Nephron progenitor cell (in vitro differentiated cells): ENCODE results near the gene VCAN.
A peak's percentile ranks its signal among the peaks of the same experiment; 100 is the strongest.

Experiments
- DNase-seq: peaks from one replicate; pipeline ENCODE4 v3.0.0; 2021
- H3K27ac Mint-ChIP-seq: 2 replicates; pipeline ENCODE4 v1.8.0; 2021; ENCODE audit warnings: mild to moderate bottlenecking, moderate library complexity, mixed read lengths
- H3K27me3 Mint-ChIP-seq: 2 replicates; pipeline ENCODE4 v1.8.0; 2021; ENCODE audit warnings: mild to moderate bottlenecking, low read depth, mixed read lengths; ENCODE audit not compliant: poor library complexity
- H3K36me3 Mint-ChIP-seq: 2 replicates; pipeline ENCODE4 v1.8.0; 2021; ENCODE audit warnings: low read depth, mixed read lengths
- H3K4me1 Mint-ChIP-seq: 2 replicates; pipeline ENCODE4 v1.8.0; 2021; ENCODE audit warnings: mixed read lengths
- H3K4me3 Mint-ChIP-seq: 2 replicates; pipeline ENCODE4 v1.8.0; 2021; ENCODE audit warnings: mild to moderate bottlenecking, moderate library complexity, mixed read lengths
- H3K9me3 Mint-ChIP-seq: 2 replicates; pipeline ENCODE4 v1.8.0; 2021; ENCODE audit warnings: mild to moderate bottlenecking, moderate library complexity, mixed read lengths
- TF ChIP-seq, protein P1 (sequence below): fragments of 200-600 bp; sonication (generic); IDR thresholded peaks from 2 replicates; pipeline ENCODE4 v1.5.0; 2021; ENCODE audit warnings: antibody characterized with exemption

Gene VCAN

GRCh38 chr5:83589786-83590185 lies 118.2 kb downstream of the VCAN start:
- Mint-ChIP-seq H3K4me1 (no peaks in the 10 kb centered on the region), H3K36me3 (no peaks in the 10 kb centered on the region), H3K4me3 (no peak overlapping the region), H3K27ac (no peak overlapping the region), H3K9me3 (no peaks in the 10 kb centered on the region), H3K27me3 (peaks cover 5% of the 10 kb centered on the region)
- TF ChIP-seq, protein P1, sequence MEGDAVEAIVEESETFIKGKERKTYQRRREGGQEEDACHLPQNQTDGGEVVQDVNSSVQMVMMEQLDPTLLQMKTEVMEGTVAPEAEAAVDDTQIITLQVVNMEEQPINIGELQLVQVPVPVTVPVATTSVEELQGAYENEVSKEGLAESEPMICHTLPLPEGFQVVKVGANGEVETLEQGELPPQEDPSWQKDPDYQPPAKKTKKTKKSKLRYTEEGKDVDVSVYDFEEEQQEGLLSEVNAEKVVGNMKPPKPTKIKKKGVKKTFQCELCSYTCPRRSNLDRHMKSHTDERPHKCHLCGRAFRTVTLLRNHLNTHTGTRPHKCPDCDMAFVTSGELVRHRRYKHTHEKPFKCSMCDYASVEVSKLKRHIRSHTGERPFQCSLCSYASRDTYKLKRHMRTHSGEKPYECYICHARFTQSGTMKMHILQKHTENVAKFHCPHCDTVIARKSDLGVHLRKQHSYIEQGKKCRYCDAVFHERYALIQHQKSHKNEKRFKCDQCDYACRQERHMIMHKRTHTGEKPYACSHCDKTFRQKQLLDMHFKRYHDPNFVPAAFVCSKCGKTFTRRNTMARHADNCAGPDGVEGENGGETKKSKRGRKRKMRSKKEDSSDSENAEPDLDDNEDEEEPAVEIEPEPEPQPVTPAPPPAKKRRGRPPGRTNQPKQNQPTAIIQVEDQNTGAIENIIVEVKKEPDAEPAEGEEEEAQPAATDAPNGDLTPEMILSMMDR: no peak
- no peak for DNase-seq

- no peak overlapping the region for H3K4me3 Mint-ChIP-seq
- H3K9me3 Mint-ChIP-seq: no peaks in the 10 kb centered on the region
- no peaks in the 10 kb centered on the region for H3K4me1 Mint-ChIP-seq
- no peak for DNase-seq
- TF ChIP-seq, protein P1: no peak
- H3K27ac Mint-ChIP-seq: no peak overlapping the region
- H3K36me3 Mint-ChIP-seq: no peaks in the 10 kb centered on the region
- peaks cover 5% of the 10 kb centered on the region for H3K27me3 Mint-ChIP-seq
Observed at GRCh38 chr5:83590966-83591365, 119.4 kb downstream of the VCAN start.

- Mint-ChIP-seq H3K4me1 (no peaks in the 10 kb centered on the region), H3K27me3 (peaks cover 5% of the 10 kb centered on the region), H3K4me3 (no peak overlapping the region), H3K36me3 (no peaks in the 10 kb centered on the region), H3K27ac (no peak overlapping the region), H3K9me3 (no peaks in the 10 kb centered on the region)
- no peak for DNase-seq
- TF ChIP-seq, protein P1: no peak
Observed at GRCh38 chr5:83595217-83595616, 123.7 kb downstream of the VCAN start.

DNA sequence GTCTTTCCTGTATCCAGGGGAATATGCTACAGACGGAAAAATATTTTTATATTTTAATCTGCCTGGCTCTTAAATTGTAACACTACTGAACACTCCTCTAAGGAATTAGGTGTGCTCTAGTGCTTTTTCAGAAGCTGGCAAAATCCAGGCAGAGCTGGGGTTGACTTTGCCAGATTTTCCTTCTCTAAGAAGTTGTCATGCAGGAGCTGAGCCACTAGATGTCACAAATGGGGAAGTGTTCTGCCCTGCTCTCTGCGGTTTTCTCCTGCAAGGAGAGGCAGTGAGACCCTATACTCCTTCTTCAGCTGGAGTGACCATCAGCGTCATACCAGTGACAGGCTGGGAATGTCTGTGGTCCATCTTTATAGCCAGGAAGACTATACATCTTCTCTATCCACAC lies 136.6 kb downstream of the VCAN start:
- Mint-ChIP-seq H3K4me1 (peaks cover 5% of the 10 kb centered on the region), H3K9me3 (no peaks in the 10 kb centered on the region), H3K27me3 (no peaks in the 10 kb centered on the region), H3K36me3 (no peaks in the 10 kb centered on the region), H3K4me3 (no peak overlapping the region), H3K27ac (no peak overlapping the region)
- TF ChIP-seq, protein P1: peak; percentile 66
- DNase-seq: peak; percentile 58

GRCh38 chr5:83614841-83615240 lies 143.3 kb downstream of the VCAN start:
- DNase-seq: no peak
- H3K4me3 Mint-ChIP-seq: no peak overlapping the region
- H3K9me3 Mint-ChIP-seq: peaks cover 21% of the 10 kb centered on the region
- TF ChIP-seq, protein P1: no peak
- no peaks in the 10 kb centered on the region for H3K36me3 Mint-ChIP-seq
- H3K4me1 Mint-ChIP-seq: no peaks in the 10 kb centered on the region
- H3K27ac Mint-ChIP-seq: no peak overlapping the region
- peaks cover 4% of the 10 kb centered on the region for H3K27me3 Mint-ChIP-seq

- Mint-ChIP-seq H3K27me3 (no peaks in the 10 kb centered on the region), H3K9me3 (no peaks in the 10 kb centered on the region), H3K27ac (no peak overlapping the region), H3K4me3 (no peak overlapping the region), H3K36me3 (no peaks in the 10 kb centered on the region), H3K4me1 (peaks cover 7% of the 10 kb centered on the region)
- DNase-seq: no peak
- TF ChIP-seq, protein P1: no peak
Observed at GRCh38 chr5:83628360-83628759, 156.8 kb downstream of the VCAN start.
